Retinal pigment epithelial cell (primary cell): ENCODE results near the gene ARID3B.

Source experiments
- DNase-seq: peaks from one replicate; pipeline ENCODE4 v3.0.0-alpha.2; 2010; ENCODE audit warnings: low read depth
- H3K4me3 ChIP-seq: 2 replicates; pipeline ENCODE4 v1.5.1; 2011; ENCODE audit warnings: mild to moderate bottlenecking, low read length, control low read depth, moderate library complexity
- CTCF ChIP-seq: conservative IDR thresholded peaks from 2 replicates; pipeline ENCODE4 v1.5.1; 2011; ENCODE audit warnings: low read depth, low read length, control low read depth, inconsistent platforms

ARID3B gene

GRCh38 chr15:74642348-74642733 is 101.3 kb downstream of the ARID3B start:
- no peak overlapping the region for H3K4me3 ChIP-seq
- TF ChIP-seq CTCF, result no peak
- DNase-seq, result no peak

GRCh38 chr15:74642734-74643664 is 102.0 kb downstream of the ARID3B start:
- no peak for TF ChIP-seq CTCF
- no peak overlapping the region for H3K4me3 ChIP-seq
- DNase-seq, result no peak

GRCh38 chr15:74643665-74644204 is 102.7 kb downstream of the ARID3B start:
- no peak overlapping the region for H3K4me3 ChIP-seq
- no peak for TF ChIP-seq CTCF
- DNase-seq, result no peak

- no peak overlapping the region for H3K4me3 ChIP-seq
- no peak for TF ChIP-seq CTCF
Measured at GRCh38 chr15:74646480-74646879, 105.5 kb downstream of the ARID3B start.

More at GRCh38 chr15:74646480-74646879, 105.5 kb downstream of the ARID3B start:
- no peak for DNase-seq
